Endothelial cell of umbilical vein (primary cell): ENCODE measurements around the gene STARD9. TPM values are rescaled to one million over a fixed set of nuclear protein-coding genes. Genes with fewer than 3 reads are reported as not detected.

Experiments
- BruUV-seq: library from RNA; stranded (reverse); fragments of 400-500 nt; replicated peaks from 2 replicates; lab custom pipeline; 2021; lab: Mats Ljungman, UMichigan
- CTCF ChIA-PET: fragments of 300-600, 350-600 bp; sonication (Branson Sonifier 250); formaldehyde crosslinking; loops from one replicate; lab custom pipeline; 2021; ENCODE audit warnings: antibody characterized with exemption, inconsistent platforms; lab: Charles Lee
- POLR2A ChIA-PET: fragments of 300-600, 350-600 bp; sonication (Branson Sonifier 250); formaldehyde crosslinking; loops from one replicate; lab custom pipeline; 2021; ENCODE audit warnings: antibody characterized with exemption, inconsistent platforms; lab: Charles Lee
- DNase-seq: peaks from one replicate; pipeline ENCODE4 v3.0.0-alpha.2; 2011; ENCODE audit warnings: low read depth, low spot score
- FAIRE-seq: peaks from 2 replicates; lab custom pipeline; 2011; peaks lifted over from hg19 to GRCh38; lab: Jason Lieb, UNC
- H2AFZ ChIP-seq: 2 replicates; pipeline ENCODE4 v1.6.0; 2012; ENCODE audit warnings: low read depth, low read length, control low read depth, inconsistent platforms
- H3K27ac ChIP-seq: 2 replicates; pipeline ENCODE4 v1.5.1; 2011; ENCODE audit warnings: low read depth, mild to moderate bottlenecking, control low read depth, low read length, moderate library complexity; ENCODE audit not compliant: insufficient read depth
- H3K27me3 ChIP-seq, 2 experiments: 2 replicates each; pipeline versions ENCODE4 v1.6.0 to v1.6.1; 2011; ENCODE audit warnings: low read length in 2 of 2, mixed read lengths in 1 of 2; ENCODE audit not compliant: control insufficient read depth in 2 of 2, insufficient read depth in 2 of 2
- H3K36me3 ChIP-seq, 2 experiments: 2 replicates in 1 of 2; 3 replicates in 1 of 2; pipeline ENCODE4 v1.5.1; 2011; ENCODE audit warnings: low read length in 2 of 2, mild to moderate bottlenecking in 1 of 2, moderate library complexity in 1 of 2; ENCODE audit not compliant: control insufficient read depth in 2 of 2, insufficient read depth in 2 of 2; ENCODE audit errors: extremely low read depth in 1 of 2
- H3K4me1 ChIP-seq: 3 replicates; pipeline ENCODE4 v1.5.1; 2011; ENCODE audit warnings: mild to moderate bottlenecking, low read length; ENCODE audit not compliant: control insufficient read depth, insufficient read depth; ENCODE audit errors: extremely low read depth
- H3K4me2 ChIP-seq: 2 replicates; pipeline ENCODE4 v1.6.1; 2011; ENCODE audit warnings: low read length, control low read depth, mixed read lengths; ENCODE audit not compliant: insufficient read depth
- H3K4me3 ChIP-seq, 3 experiments: fragments of 200-600 bp in 1 of 3; sonication (generic), shearing (Covaris generic) in 1 of 3; replicated peaks in 1 of 3; 2 replicates each; pipeline ENCODE4 v1.5.1; 2011 to 2016; ENCODE audit warnings: control low read depth in 3 of 3, low read length in 3 of 3, mild to moderate bottlenecking in 2 of 3, inconsistent platforms in 1 of 3, low read depth in 1 of 3, moderate library complexity in 1 of 3; ENCODE audit not compliant: insufficient read depth in 1 of 3
- H3K79me2 ChIP-seq: 2 replicates; pipeline ENCODE4 v1.6.0; 2012; ENCODE audit warnings: low read length, inconsistent platforms; ENCODE audit not compliant: control insufficient read depth, insufficient read depth
- H3K9ac ChIP-seq: replicated peaks from 2 replicates; pipeline ENCODE3; 2011; ENCODE audit warnings: low read length, control low read depth; ENCODE audit not compliant: insufficient read depth; ENCODE audit errors: extremely low read depth
- H3K9me1 ChIP-seq: replicated peaks from 3 replicates; pipeline ENCODE4 v1.6.0; 2011; ENCODE audit warnings: mild to moderate bottlenecking, low read length; ENCODE audit not compliant: control insufficient read depth, insufficient read depth; ENCODE audit errors: extremely low read depth
- H3K9me3 ChIP-seq: replicated peaks from 2 replicates; pipeline ENCODE4 v1.5.1; 2012; ENCODE audit warnings: low read length, inconsistent platforms; ENCODE audit not compliant: control insufficient read depth, insufficient read depth
- H4K20me1 ChIP-seq: replicated peaks from 2 replicates; pipeline ENCODE3; 2011; ENCODE audit warnings: mild to moderate bottlenecking, low read length; ENCODE audit not compliant: control insufficient read depth, insufficient read depth; ENCODE audit errors: extremely low read depth
- CTCF ChIP-seq, 2 donors: IDR thresholded peaks; 1 replicate in 1 of 2; 2 replicates in 1 of 2; pipeline ENCODE4 v1.5.1; 2011; ENCODE audit warnings: low read length in 2 of 2, mild to moderate bottlenecking in 2 of 2, moderate library complexity in 2 of 2, control low read depth in 1 of 2, inconsistent platforms in 1 of 2, low read depth in 1 of 2; ENCODE audit not compliant: insufficient read depth in 1 of 2; ENCODE audit errors: extremely low read depth in 1 of 2
- EZH2 ChIP-seq: IDR thresholded peaks from 2 replicates; pipeline ENCODE4 v1.6.1; 2012; ENCODE audit warnings: borderline replicate concordance, low read depth, mild to moderate bottlenecking, moderate library complexity, low read length, inconsistent platforms; ENCODE audit not compliant: severe bottlenecking
- FOS ChIP-seq: IDR thresholded peaks from 2 replicates; pipeline ENCODE4 v1.6.1; 2011; ENCODE audit warnings: mild to moderate bottlenecking, low read length, moderate library complexity, borderline replicate concordance; ENCODE audit not compliant: insufficient read depth
- GATA2 ChIP-seq: IDR thresholded peaks from 2 replicates; pipeline ENCODE4 v1.7.0; 2011; ENCODE audit warnings: low read depth, mild to moderate bottlenecking, moderate library complexity, mixed read lengths, low read length; ENCODE audit not compliant: insufficient read length, insufficient read depth
- JUN ChIP-seq: IDR thresholded peaks from 2 replicates; pipeline ENCODE4 v1.6.1; 2011; ENCODE audit warnings: borderline replicate concordance, low read depth; ENCODE audit not compliant: insufficient read length, insufficient read depth
- MAX ChIP-seq: IDR thresholded peaks from 2 replicates; pipeline ENCODE4 v1.6.1; 2011; ENCODE audit not compliant: insufficient read depth, insufficient read length
- MYC ChIP-seq: IDR thresholded peaks from one replicate; pipeline ENCODE4 v1.6.1; 2011; ENCODE audit warnings: mild to moderate bottlenecking, low read depth, low read length
- POLR2A ChIP-seq: IDR thresholded peaks from 2 replicates; pipeline ENCODE4 v1.6.1; 2012; ENCODE audit warnings: low read depth, mild to moderate bottlenecking, control low read depth, low read length
- POLR2AphosphoS5 ChIP-seq: IDR thresholded peaks from 2 replicates; pipeline ENCODE4 v1.6.1; 2012; ENCODE audit warnings: low read depth, mild to moderate bottlenecking, control low read depth, low read length, moderate library complexity; ENCODE audit not compliant: insufficient read depth
- dilution Hi-C: fragments of 300-500 bp; cut with MboI; formaldehyde crosslinking; loops from one replicate; pipeline ENCODE4 v1.15.0; 2019; ENCODE audit warnings: low sequenced_read_pairs; ENCODE audit not compliant: extremely low pct_ligation_motif_present
- intact Hi-C: fragments of 100-400 bp; cut with micrococcal nuclease; formaldehyde crosslinking; loops from one replicate; pipeline ENCODE4 v1.10.0; 2022
- polyA plus RNA-seq, 4 experiments: library from polyadenylated mRNA; depleted of rRNA in 3 of 4; stranded (reverse) in 3 of 4; unstranded in 1 of 4; fragments of >200 nt; gene quantifications; 2 replicates each; pipeline versions ENCODE4 v1.2.1 to v1.2.3, GENCODE V29; 2011 to 2012; ENCODE audit warnings: missing spikeins in 1 of 4
- total RNA-seq: library from RNA; stranded (reverse); gene quantifications from 2 replicates; pipeline ENCODE4 v1.2.3, GENCODE V29; 2021

The STARD9 gene
- total and polyA plus RNA-seq, 2 donors (not counting 3 experiments of a cell fraction or from before 2014, with no cell fraction given): 4.6 to 17.5 TPM

GRCh38 chr15:42687740-42688139 lies 112.3 kb downstream of the STARD9 start:
- Histone ChIP-seq H3K4me1 (no peaks in the 10 kb centered on the region), H3K36me3 (peaks cover 0 to 11% of the 10 kb centered on the region in 2 experiments), H4K20me1 (no peaks in the 10 kb centered on the region), H3K9me1 (no peaks in the 10 kb centered on the region), H3K27me3 (no peaks in the 10 kb centered on the region), H3K4me3 (no peak overlapping the region), H3K4me2 (no peak overlapping the region), H3K79me2 (no peaks in the 10 kb centered on the region), H3K27ac (no peak overlapping the region), H3K9me3 (no peaks in the 10 kb centered on the region), H2AFZ (no peak overlapping the region), H3K9ac (no peak overlapping the region)
- intact Hi-C loops: no loop called here
- dilution Hi-C loops: no loop called here
- FAIRE-seq: no peak
- BruUV-seq: no TSS peak
- CTCF ChIA-PET: interaction anchor here (1.0 kb wide), 1 partner anchor 239 kb away, joined by 3 read pairs; no protein-coding TSS in a partner anchor
- TF ChIP-seq POLR2AphosphoS5 (no peak), POLR2A (no peak), CTCF (IDR thresholded peaks at IDR 0.05; ENCODE audit: extremely low read depth in 1 of 2, insufficient read depth in 1 of 2, low read depth in 1 of 2, low read length in 2 of 2) (no peak), GATA2 (no peak), JUN (no peak), MYC (no peak), EZH2 (no peak), MAX (no peak), FOS (no peak)
- POLR2A ChIA-PET: no interaction called here
- no peak for DNase-seq
